AG04450 (cell line): ENCODE results near the gene OR1L6. TPM values are rescaled to one million over a fixed set of nuclear protein-coding genes. Genes with fewer than 3 reads are reported as not detected.

Experiments
- CTCF ChIA-PET: fragments of 300-600, 350-600 bp; formaldehyde crosslinking; extraction: SDS; loops from one replicate; lab custom pipeline; 2022; ENCODE audit warnings: antibody characterized with exemption, inconsistent platforms; lab: Charles Lee
- POLR2A ChIA-PET: fragments of 350-600 bp; formaldehyde crosslinking; extraction: SDS; loops from one replicate; lab custom pipeline; 2021; ENCODE audit warnings: antibody characterized with exemption, inconsistent platforms; lab: Yijun Ruan, JAX
- DNase-seq: peaks from one replicate; pipeline ENCODE4 v3.0.0-alpha.2; 2011; ENCODE audit warnings: low read depth, low spot score
- H3K27ac ChIP-seq: one replicate; pipeline ENCODE4 v1.5.1; 2012; ENCODE audit warnings: low read depth, low read length, control low read depth
- H3K27me3 ChIP-seq: one replicate; pipeline ENCODE4 v1.6.0; 2012; ENCODE audit warnings: low read length; ENCODE audit not compliant: control insufficient read depth, insufficient read depth
- H3K4me3 ChIP-seq: 2 replicates; pipeline ENCODE4 v1.5.1; 2011; ENCODE audit warnings: mild to moderate bottlenecking, low read depth, low read length, control low read depth
- H3K9me3 ChIP-seq: 2 replicates; pipeline ENCODE4 v1.5.1; 2012; ENCODE audit warnings: low read length; ENCODE audit not compliant: control insufficient read depth, insufficient read depth
- CTCF ChIP-seq: IDR thresholded peaks from 2 replicates; pipeline ENCODE4 v1.5.1; 2011; ENCODE audit warnings: low read depth, low read length, control low read depth, inconsistent platforms
- polyA plus RNA-seq: library from polyadenylated mRNA; depleted of rRNA; stranded (reverse); fragments of >200 nt; gene quantifications from 2 replicates; pipeline ENCODE4 v1.2.3, GENCODE V29; 2011

OR1L6 gene
- polyA plus RNA-seq, 1 experiment, result not detected

- Histone ChIP-seq H3K4me3 (no peak overlapping the region), H3K27ac (no peak overlapping the region), H3K27me3 (no peaks in the 10 kb centered on the region), H3K9me3 (no peaks in the 10 kb centered on the region)
- ChIA-PET CTCF (interaction anchor here (0.8 kb wide), 1 partner anchor 281 kb away, joined by 3 read pairs; no protein-coding TSS in a partner anchor), POLR2A (no interaction called here)
- no peak for TF ChIP-seq CTCF
- no peak for DNase-seq
Observed at GRCh38 chr9:122780026-122780425, 37.9 kb downstream of the OR1L6 start.

GRCh38 chr9:122781671-122782070 is 39.6 kb downstream of the OR1L6 start:
- ChIA-PET CTCF (no interaction called here), POLR2A (no interaction called here)
- no peak for TF ChIP-seq CTCF
- H3K4me3 ChIP-seq, result no peak overlapping the region
- no peaks in the 10 kb centered on the region for H3K9me3 ChIP-seq
- H3K27ac ChIP-seq, result no peak overlapping the region
- no peak for DNase-seq
- no peaks in the 10 kb centered on the region for H3K27me3 ChIP-seq

GRCh38 chr9:122785269-122785668 is 43.2 kb downstream of the OR1L6 start:
- TF ChIP-seq CTCF, result no peak
- Histone ChIP-seq H3K4me3 (no peak overlapping the region), H3K27ac (no peak overlapping the region), H3K27me3 (no peaks in the 10 kb centered on the region), H3K9me3 (peaks cover 8% of the 10 kb centered on the region; the same call in 1 of the 2 replicates)
- DNase-seq, result peak; percentile 50
- ChIA-PET CTCF (interaction anchor here (1.4 to 1.5 kb wide), 2 partner anchors 10 to 287 kb away, joined by 3 to 4 read pairs; no protein-coding TSS in a partner anchor), POLR2A (interaction anchor here (0.9 kb wide), 1 partner anchor 340 kb away, joined by 3 read pairs; no protein-coding TSS in a partner anchor)

- H3K27ac ChIP-seq, result no peak overlapping the region
- ChIA-PET CTCF (interaction anchor here (1.1 to 1.5 kb wide), 3 partner anchors 9 to 323 kb away, joined by 3 to 4 read pairs (median 3); no protein-coding TSS in a partner anchor), POLR2A (no interaction called here)
- H3K9me3 ChIP-seq, result peaks cover 8% of the 10 kb centered on the region; the same call in 1 of the 2 replicates
- no peak overlapping the region for H3K4me3 ChIP-seq
- TF ChIP-seq CTCF, result no peak
- DNase-seq, result no peak
- no peaks in the 10 kb centered on the region for H3K27me3 ChIP-seq
Observed at GRCh38 chr9:122786338-122786737, 44.2 kb downstream of the OR1L6 start.

GRCh38 chr9:122788831-122789230 is 46.7 kb downstream of the OR1L6 start, which contains the start of gene OR5C1:
Gene OR5C1 (plus strand): TSS chr9:122788933. CDS start chr9:122788933, 0 bp downstream.
- POLR2A ChIA-PET, result no interaction called here
- CTCF ChIA-PET, result no interaction called here
- Histone ChIP-seq H3K9me3 (peaks cover 8% of the 10 kb centered on the region; the same call in 1 of the 2 replicates), H3K4me3 (no peak within 1 kb of the TSS), H3K27me3 (no peaks in the 10 kb centered on the region), H3K27ac (no peak within 1 kb of the TSS)
- no peak for TF ChIP-seq CTCF
- no peak for DNase-seq
